GM23338 (cell line): ENCODE data around the gene UVRAG.

Experiments
- EZH2 ChIP-seq: fragments of 200-600 bp; sonication (generic); IDR thresholded peaks from one replicate; pipeline ENCODE4 v1.8.0; 2017; ENCODE audit warnings: antibody characterized with exemption, mild to moderate bottlenecking, low read depth; ENCODE audit not compliant: unreplicated experiment
- POLR2AphosphoS5 ChIP-seq: IDR thresholded peaks from 2 replicates; pipeline ENCODE4 v1.6.1; 2016; ENCODE audit warnings: antibody characterized with exemption, low read depth
- STAT1 ChIP-seq: IDR thresholded peaks from one replicate; pipeline ENCODE4 v1.6.1; 2016; ENCODE audit warnings: antibody characterized with exemption; ENCODE audit not compliant: unreplicated experiment
- ZNF114 ChIP-seq: fragments of 250-450 bp; sonication (Bioruptor Pico); IDR thresholded peaks from 2 replicates; pipeline ENCODE4 v1.5.0; 2020; ENCODE audit warnings: mild to moderate bottlenecking, moderate library complexity
- TF ChIP-seq, protein P1 (sequence below), 2 experiments: fragments of 200-600 bp in 1 of 2; sonication (generic) in 1 of 2; conservative IDR thresholded peaks; 2 replicates each; pipeline versions ENCODE4 v1.5.1 to v1.6.1; 2016 to 2017; ENCODE audit warnings: antibody characterized with exemption in 2 of 2, low read depth in 2 of 2, mild to moderate bottlenecking in 2 of 2, moderate library complexity in 1 of 2
- TF ChIP-seq, protein P2 (sequence below): IDR thresholded peaks from one replicate; pipeline ENCODE4 v1.6.1; 2018; ENCODE audit warnings: antibody characterized with exemption; ENCODE audit not compliant: unreplicated experiment

DNA sequence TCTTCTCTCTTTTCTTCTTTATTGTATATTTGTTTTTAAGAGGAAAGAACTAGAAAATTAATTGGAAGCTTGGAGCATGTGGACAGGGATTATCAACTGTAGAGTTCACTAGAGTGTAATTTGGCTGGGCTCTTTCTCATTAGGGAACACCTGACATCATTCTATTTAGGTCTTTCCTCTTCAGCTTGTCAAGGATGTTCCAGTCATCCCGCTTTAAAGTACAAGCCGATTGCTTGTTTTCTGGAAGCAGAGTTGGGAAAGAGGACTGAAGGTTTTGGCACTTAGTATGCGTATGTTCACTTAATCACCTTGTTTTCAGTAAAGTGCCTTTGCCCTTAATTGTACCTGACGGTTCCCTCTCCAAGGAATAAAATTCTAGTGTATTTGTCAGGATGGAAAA is 279.7 kb downstream of the UVRAG start:
- TF ChIP-seq STAT1 (no peak), EZH2 (no peak), POLR2AphosphoS5 (no peak), ZNF114 (CRISPR knock-in tag) (no peak)
- TF ChIP-seq, protein P1, sequence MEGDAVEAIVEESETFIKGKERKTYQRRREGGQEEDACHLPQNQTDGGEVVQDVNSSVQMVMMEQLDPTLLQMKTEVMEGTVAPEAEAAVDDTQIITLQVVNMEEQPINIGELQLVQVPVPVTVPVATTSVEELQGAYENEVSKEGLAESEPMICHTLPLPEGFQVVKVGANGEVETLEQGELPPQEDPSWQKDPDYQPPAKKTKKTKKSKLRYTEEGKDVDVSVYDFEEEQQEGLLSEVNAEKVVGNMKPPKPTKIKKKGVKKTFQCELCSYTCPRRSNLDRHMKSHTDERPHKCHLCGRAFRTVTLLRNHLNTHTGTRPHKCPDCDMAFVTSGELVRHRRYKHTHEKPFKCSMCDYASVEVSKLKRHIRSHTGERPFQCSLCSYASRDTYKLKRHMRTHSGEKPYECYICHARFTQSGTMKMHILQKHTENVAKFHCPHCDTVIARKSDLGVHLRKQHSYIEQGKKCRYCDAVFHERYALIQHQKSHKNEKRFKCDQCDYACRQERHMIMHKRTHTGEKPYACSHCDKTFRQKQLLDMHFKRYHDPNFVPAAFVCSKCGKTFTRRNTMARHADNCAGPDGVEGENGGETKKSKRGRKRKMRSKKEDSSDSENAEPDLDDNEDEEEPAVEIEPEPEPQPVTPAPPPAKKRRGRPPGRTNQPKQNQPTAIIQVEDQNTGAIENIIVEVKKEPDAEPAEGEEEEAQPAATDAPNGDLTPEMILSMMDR (conservative IDR thresholded peaks at IDR 0.05; ENCODE audit: low read depth in 2 of 2), result no peak
- TF ChIP-seq, protein P2, sequence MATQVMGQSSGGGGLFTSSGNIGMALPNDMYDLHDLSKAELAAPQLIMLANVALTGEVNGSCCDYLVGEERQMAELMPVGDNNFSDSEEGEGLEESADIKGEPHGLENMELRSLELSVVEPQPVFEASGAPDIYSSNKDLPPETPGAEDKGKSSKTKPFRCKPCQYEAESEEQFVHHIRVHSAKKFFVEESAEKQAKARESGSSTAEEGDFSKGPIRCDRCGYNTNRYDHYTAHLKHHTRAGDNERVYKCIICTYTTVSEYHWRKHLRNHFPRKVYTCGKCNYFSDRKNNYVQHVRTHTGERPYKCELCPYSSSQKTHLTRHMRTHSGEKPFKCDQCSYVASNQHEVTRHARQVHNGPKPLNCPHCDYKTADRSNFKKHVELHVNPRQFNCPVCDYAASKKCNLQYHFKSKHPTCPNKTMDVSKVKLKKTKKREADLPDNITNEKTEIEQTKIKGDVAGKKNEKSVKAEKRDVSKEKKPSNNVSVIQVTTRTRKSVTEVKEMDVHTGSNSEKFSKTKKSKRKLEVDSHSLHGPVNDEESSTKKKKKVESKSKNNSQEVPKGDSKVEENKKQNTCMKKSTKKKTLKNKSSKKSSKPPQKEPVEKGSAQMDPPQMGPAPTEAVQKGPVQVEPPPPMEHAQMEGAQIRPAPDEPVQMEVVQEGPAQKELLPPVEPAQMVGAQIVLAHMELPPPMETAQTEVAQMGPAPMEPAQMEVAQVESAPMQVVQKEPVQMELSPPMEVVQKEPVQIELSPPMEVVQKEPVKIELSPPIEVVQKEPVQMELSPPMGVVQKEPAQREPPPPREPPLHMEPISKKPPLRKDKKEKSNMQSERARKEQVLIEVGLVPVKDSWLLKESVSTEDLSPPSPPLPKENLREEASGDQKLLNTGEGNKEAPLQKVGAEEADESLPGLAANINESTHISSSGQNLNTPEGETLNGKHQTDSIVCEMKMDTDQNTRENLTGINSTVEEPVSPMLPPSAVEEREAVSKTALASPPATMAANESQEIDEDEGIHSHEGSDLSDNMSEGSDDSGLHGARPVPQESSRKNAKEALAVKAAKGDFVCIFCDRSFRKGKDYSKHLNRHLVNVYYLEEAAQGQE, result no peak
